BLaER1 treated with 17β-estradiol and CSF1 and Interleukin-3, amounts not matched to agents 10 nM and 100 nM (cell line): ENCODE measurements around the gene SMYD4.

Source experiments
- H3K27ac ChIP-seq, 11 experiments: shearing (Covaris generic); formaldehyde crosslinking; 2 replicates each; pipeline ENCODE4 v1.8.1; 2022
- H3K27me3 ChIP-seq, 11 experiments: shearing (Covaris generic); formaldehyde crosslinking; 2 replicates each; pipeline ENCODE4 v1.8.1; 2022
- H3K36me3 ChIP-seq, 11 experiments: shearing (Covaris generic); formaldehyde crosslinking; 2 replicates each; pipeline ENCODE4 v1.8.1; 2022
- H3K4me1 ChIP-seq, 10 experiments: shearing (Covaris generic); formaldehyde crosslinking; 2 replicates each; pipeline ENCODE4 v1.8.1; 2022
- H3K4me2 ChIP-seq, 11 experiments: shearing (Covaris generic); formaldehyde crosslinking; 2 replicates each; pipeline ENCODE4 v1.8.1; 2022
- H3K4me3 ChIP-seq, 10 experiments: shearing (Covaris generic); formaldehyde crosslinking; 2 replicates each; pipeline ENCODE4 v1.8.1; 2022
- H3K9ac ChIP-seq, 11 experiments: shearing (Covaris generic); formaldehyde crosslinking; 2 replicates each; pipeline ENCODE4 v1.8.1; 2022
- H3K9me3 ChIP-seq, 11 experiments: shearing (Covaris generic); formaldehyde crosslinking; replicated peaks in 1 of 11; 2 replicates each; pipeline ENCODE4 v1.8.1; 2022
- H4K20me1 ChIP-seq, 11 experiments: shearing (Covaris generic); formaldehyde crosslinking; 2 replicates each; pipeline ENCODE4 v1.8.1; 2022
- Cebpa-rat ChIP-seq, 11 experiments: shearing (Covaris generic); IDR thresholded peaks; 2 replicates each; pipeline ENCODE4 v1.8.1; 2022

Gene SMYD4

GRCh38 chr17:1732833-1733321, 96.8 kb downstream of the SMYD4 start:
- Histone ChIP-seq H3K27me3 (no peaks in the 10 kb centered on the region), H3K9ac (peak overlapping the region in 10 of 11 experiments; percentile 9 to 72 (median 28); a peak in 12 of 22 replicates), H3K9me3 (no peaks in the 10 kb centered on the region), H3K4me1 (peaks cover 67 to 95% (median 82%) of the 10 kb centered on the region in 10 experiments), H4K20me1 (peaks cover 0 to 89% (median 26%) of the 10 kb centered on the region in 11 experiments; a peak in 17 of 22 replicates), H3K36me3 (peaks cover 30 to 86% (median 62%) of the 10 kb centered on the region in 11 experiments), H3K4me3 (no peak overlapping the region), H3K27ac (peak overlapping the region in 8 of 11 experiments; percentile 5 to 62 (median 34); a peak in 10 of 22 replicates), H3K4me2 (peak overlapping the region in 10 of 11 experiments; percentile 32 to 82 (median 60); a peak in 17 of 22 replicates)
- TF ChIP-seq Cebpa-rat (IDR thresholded peaks at IDR 0.05): no peak

DNA sequence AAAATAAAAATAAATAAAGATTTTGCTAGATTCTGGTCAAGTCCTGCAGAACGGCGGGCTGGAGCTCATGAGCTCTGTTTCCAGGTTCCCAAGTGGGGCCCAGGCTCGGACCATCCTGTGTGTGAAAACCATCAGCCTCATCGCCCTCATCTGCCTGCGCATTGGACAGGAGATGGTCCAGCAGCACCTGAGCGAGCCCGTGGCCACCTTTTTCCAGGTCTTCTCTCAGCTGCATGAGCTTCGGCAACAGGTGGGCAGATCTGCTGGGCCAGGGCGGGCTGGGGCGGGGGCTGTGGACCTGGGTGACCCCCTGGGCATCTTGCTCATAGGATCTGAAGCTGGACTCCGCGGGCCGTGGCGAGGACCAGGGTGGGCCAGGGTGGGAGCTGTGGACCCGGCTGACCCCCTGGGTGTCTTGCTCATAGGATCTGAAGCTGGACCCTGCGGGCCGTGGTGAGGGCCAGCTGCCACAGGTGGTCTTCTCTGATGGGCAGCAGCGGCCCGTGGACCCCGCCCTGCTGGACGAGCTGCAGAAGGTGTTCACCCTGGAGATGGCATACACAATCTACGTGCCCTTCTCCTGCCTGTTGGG, 97.4 kb downstream of the SMYD4 start:
- Histone ChIP-seq H3K36me3 (peaks cover 30 to 86% (median 62%) of the 10 kb centered on the region in 11 experiments), H3K27me3 (no peaks in the 10 kb centered on the region), H3K4me2 (peak overlapping the region in 10 of 11 experiments; percentile 32 to 82 (median 60); a peak in 17 of 22 replicates), H4K20me1 (peaks cover 0 to 89% (median 29%) of the 10 kb centered on the region in 11 experiments; a peak in 16 of 22 replicates), H3K9ac (peak overlapping the region in 10 of 11 experiments; percentile 9 to 72 (median 28); a peak in 12 of 22 replicates), H3K9me3 (no peaks in the 10 kb centered on the region), H3K4me1 (peaks cover 73 to 98% (median 84%) of the 10 kb centered on the region in 10 experiments), H3K4me3 (no peak overlapping the region), H3K27ac (peak overlapping the region in 7 of 11 experiments; percentile 5 to 62 (median 38); a peak in 10 of 22 replicates)
- TF ChIP-seq Cebpa-rat (IDR thresholded peaks at IDR 0.05): no peak

- Histone ChIP-seq H3K4me2 (peak overlapping the region in 5 of 11 experiments; percentile 2 to 99 (median 53); a peak in 6 of 22 replicates), H3K4me1 (peaks cover 68 to 98% (median 84%) of the 10 kb centered on the region in 10 experiments)
- TF ChIP-seq Cebpa-rat (IDR thresholded peaks at IDR 0.05): no peak
Measured at GRCh38 chr17:1731194-1731506, 98.6 kb downstream of the SMYD4 start.

DNA sequence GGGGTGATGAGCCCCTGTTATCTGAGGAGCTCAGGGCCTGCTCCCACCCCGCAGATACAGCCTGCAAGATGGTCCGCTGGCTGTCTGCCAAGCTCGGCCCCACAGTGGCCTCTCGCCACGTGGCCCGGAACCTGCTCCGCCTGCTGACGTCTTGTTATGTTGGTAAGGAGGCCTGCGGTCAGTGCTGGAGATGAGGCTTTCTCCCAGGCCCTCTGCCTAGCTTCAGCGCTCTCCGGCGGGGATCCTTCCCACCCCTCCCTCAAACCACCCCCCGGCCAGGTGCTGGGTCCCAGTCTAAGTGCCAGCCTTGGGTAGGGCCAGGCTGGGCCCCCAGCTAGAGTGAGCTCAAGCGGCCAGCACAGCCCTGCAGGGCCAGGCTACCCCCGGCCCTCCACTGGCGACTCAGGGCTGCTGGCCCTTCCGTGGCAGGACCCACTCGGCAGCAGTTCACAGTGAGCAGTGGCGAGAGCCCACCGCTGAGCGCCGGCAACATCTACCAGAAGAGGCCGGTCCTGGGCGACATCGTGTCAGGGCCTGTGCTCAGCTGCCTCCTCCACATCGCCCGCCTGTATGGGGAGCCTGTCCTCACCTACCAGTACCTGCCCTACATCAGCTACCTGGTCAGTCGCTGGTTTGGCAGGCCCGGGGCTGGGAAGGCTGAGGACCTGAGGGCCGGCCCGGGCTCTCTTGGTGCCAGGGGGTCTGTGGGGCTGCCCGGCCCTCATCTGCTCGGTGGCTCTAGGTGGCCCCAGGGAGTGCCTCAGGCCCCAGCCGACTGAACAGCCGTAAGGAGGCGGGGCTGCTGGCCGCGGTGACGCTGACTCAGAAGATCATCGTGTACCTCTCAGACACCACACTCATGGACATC, 99.1 kb downstream of the SMYD4 start:
- no peak overlapping the region for H3K4me3 ChIP-seq
- H3K9me3 ChIP-seq: no peaks in the 10 kb centered on the region
- peaks cover 0 to 89% (median 40%) of the 10 kb centered on the region in 11 experiments; a peak in 17 of 22 replicates for H4K20me1 ChIP-seq
- no peak for TF ChIP-seq Cebpa-rat (IDR thresholded peaks at IDR 0.05)
- no peaks in the 10 kb centered on the region for H3K27me3 ChIP-seq
- H3K27ac ChIP-seq: peak overlapping the region in 2 of 11 experiments; percentile 26 to 28; a peak in 1 of 22 replicates
- H3K4me2 ChIP-seq: peak overlapping the region in 5 of 11 experiments; percentile 2 to 99 (median 53); a peak in 7 of 22 replicates
- peak overlapping the region in 3 of 11 experiments; percentile 27 to 91 (median 42); a peak in 4 of 22 replicates for H3K9ac ChIP-seq
- peaks cover 69 to 98% (median 84%) of the 10 kb centered on the region in 10 experiments for H3K4me1 ChIP-seq
- H3K36me3 ChIP-seq: peaks cover 40 to 91% (median 66%) of the 10 kb centered on the region in 11 experiments

More at GRCh38 chr17:1731194-1731506, 98.6 kb downstream of the SMYD4 start:
- Histone ChIP-seq H3K4me3 (no peak overlapping the region), H3K36me3 (peaks cover 38 to 90% (median 66%) of the 10 kb centered on the region in 11 experiments), H3K27me3 (no peaks in the 10 kb centered on the region), H3K9ac (peak overlapping the region in 3 of 11 experiments; percentile 27 to 91 (median 42); a peak in 3 of 22 replicates), H3K9me3 (no peaks in the 10 kb centered on the region), H3K27ac (peak overlapping the region in 1 of 11 experiments; percentile 28; a peak in 1 of 22 replicates), H4K20me1 (peaks cover 0 to 89% (median 35%) of the 10 kb centered on the region in 11 experiments; a peak in 17 of 22 replicates)

GRCh38 chr17:1729966-1730325, 99.8 kb downstream of the SMYD4 start:
- peak overlapping the region in 1 of 11 experiments; percentile 13; a peak in 1 of 22 replicates for H3K27ac ChIP-seq
- H3K4me1 ChIP-seq: peaks cover 69 to 98% (median 84%) of the 10 kb centered on the region in 10 experiments
- H4K20me1 ChIP-seq: peaks cover 0 to 89% (median 40%) of the 10 kb centered on the region in 11 experiments; a peak in 17 of 22 replicates
- H3K9ac ChIP-seq: peak overlapping the region in 5 of 11 experiments; percentile 2 to 92 (median 24); a peak in 5 of 22 replicates
- no peaks in the 10 kb centered on the region for H3K9me3 ChIP-seq
- peaks cover 40 to 85% (median 60%) of the 10 kb centered on the region in 11 experiments for H3K36me3 ChIP-seq
- TF ChIP-seq Cebpa-rat (IDR thresholded peaks at IDR 0.05): no peak
- no peaks in the 10 kb centered on the region for H3K27me3 ChIP-seq
- H3K4me3 ChIP-seq: peak overlapping the region in 3 of 10 experiments; percentile 2 to 40 (median 26); a peak in 3 of 20 replicates
- peak overlapping the region in 6 of 11 experiments; percentile 31 to 99 (median 97); a peak in 10 of 22 replicates for H3K4me2 ChIP-seq
